Effector memory CD4-positive, alpha-beta T cell (primary cell): ENCODE results near the gene SMC3.
"Not testable (repeated sequence)": the region's sequence is repeated elsewhere in the genome, so short reads cannot be mapped to it uniquely, and the experiment has no call there.

Experiments used
- DNase-seq, 3 donors: peaks; one replicate each; pipeline ENCODE4 v3.0.0-alpha.2; 2020
- H3K27ac ChIP-seq: 2 replicates; pipeline ENCODE4 v1.7.0; 2013; ENCODE audit warnings: mild to moderate bottlenecking, low read length, moderate library complexity; ENCODE audit not compliant: insufficient read depth, poor library complexity, severe bottlenecking
- H3K27me3 ChIP-seq: replicated peaks from 2 replicates; pipeline ENCODE4 v1.7.0; 2013; ENCODE audit warnings: mild to moderate bottlenecking, low read length; ENCODE audit not compliant: insufficient read depth, control insufficient read depth, poor library complexity, severe bottlenecking
- H3K36me3 ChIP-seq: 2 replicates; pipeline ENCODE4 v1.7.0; 2013; ENCODE audit warnings: mild to moderate bottlenecking, low read length, moderate library complexity; ENCODE audit not compliant: control insufficient read depth, insufficient read depth
- H3K4me1 ChIP-seq: 2 replicates; pipeline ENCODE4 v1.7.0; 2013; ENCODE audit warnings: low read length, mild to moderate bottlenecking; ENCODE audit not compliant: control insufficient read depth, insufficient read depth, poor library complexity, severe bottlenecking
- H3K4me3 ChIP-seq: 2 replicates; pipeline ENCODE4 v1.7.0; 2013; ENCODE audit warnings: low read length, low read depth, mild to moderate bottlenecking; ENCODE audit not compliant: insufficient read depth, poor library complexity, severe bottlenecking
- H3K9me3 ChIP-seq: 2 replicates; pipeline ENCODE4 v1.7.0; 2013; ENCODE audit warnings: mild to moderate bottlenecking, low read length, moderate library complexity; ENCODE audit not compliant: control insufficient read depth

The SMC3 gene

GRCh38 chr10:110618230-110618610 is 50.7 kb downstream of the SMC3 start:
- H3K9me3 ChIP-seq, result no peaks in the 10 kb centered on the region
- H3K27ac ChIP-seq, result no peak overlapping the region
- no peaks in the 10 kb centered on the region for H3K27me3 ChIP-seq
- H3K4me3 ChIP-seq, result no peak overlapping the region
- H3K36me3 ChIP-seq, result no peaks in the 10 kb centered on the region
- no peaks in the 10 kb centered on the region for H3K4me1 ChIP-seq
- DNase-seq, result no peak

GRCh38 chr10:110619514-110620397 is 52.3 kb downstream of the SMC3 start:
- no peak for DNase-seq
- H3K36me3 ChIP-seq, result no peaks in the 10 kb centered on the region
- no peak overlapping the region for H3K27ac ChIP-seq
- no peak overlapping the region for H3K4me3 ChIP-seq
- H3K9me3 ChIP-seq, result no peaks in the 10 kb centered on the region
- H3K27me3 ChIP-seq, result no peaks in the 10 kb centered on the region
- H3K4me1 ChIP-seq, result no peaks in the 10 kb centered on the region

DNA sequence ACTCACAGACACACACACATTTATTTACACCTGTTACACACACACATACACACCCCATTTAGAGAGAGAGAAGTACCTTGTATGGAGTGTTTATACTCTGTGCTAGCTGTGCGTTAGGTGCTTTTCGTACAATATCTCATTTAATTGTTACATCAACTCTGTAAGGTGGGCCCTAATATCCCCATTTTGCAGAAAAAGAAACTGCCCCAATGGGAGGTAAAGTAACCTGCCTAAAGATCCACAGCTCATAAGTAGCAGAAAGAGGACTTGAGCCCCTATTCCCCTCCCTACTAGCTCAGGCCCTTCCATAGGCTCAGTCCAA is 52.9 kb downstream of the SMC3 start:
- Histone ChIP-seq H3K4me3 (no peak overlapping the region), H3K4me1 (no peaks in the 10 kb centered on the region), H3K9me3 (no peaks in the 10 kb centered on the region), H3K27ac (no peak overlapping the region), H3K36me3 (no peaks in the 10 kb centered on the region), H3K27me3 (no peaks in the 10 kb centered on the region)
- DNase-seq, result no peak

DNA sequence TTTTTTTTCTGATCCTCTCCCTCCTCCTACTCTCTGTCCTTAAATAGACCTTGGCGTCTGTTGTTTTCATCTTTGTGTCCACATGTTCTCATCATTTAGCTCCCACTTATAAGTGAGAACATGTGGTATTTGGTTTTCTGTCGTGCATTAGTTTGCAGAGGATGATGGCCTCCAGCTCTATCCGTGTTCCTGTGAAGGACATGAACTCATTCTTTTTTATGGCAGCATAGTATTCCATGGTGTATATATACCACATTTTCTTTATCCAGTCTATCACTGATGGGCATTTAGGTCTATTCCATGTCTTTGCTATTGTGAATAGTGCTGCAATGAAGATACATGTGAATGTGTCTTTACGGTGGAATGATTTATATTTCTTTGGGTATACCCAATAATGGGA is 55.8 kb downstream of the SMC3 start:
- H3K27ac ChIP-seq, H3K27me3 ChIP-seq, DNase-seq: not testable (repeated sequence)

DNA sequence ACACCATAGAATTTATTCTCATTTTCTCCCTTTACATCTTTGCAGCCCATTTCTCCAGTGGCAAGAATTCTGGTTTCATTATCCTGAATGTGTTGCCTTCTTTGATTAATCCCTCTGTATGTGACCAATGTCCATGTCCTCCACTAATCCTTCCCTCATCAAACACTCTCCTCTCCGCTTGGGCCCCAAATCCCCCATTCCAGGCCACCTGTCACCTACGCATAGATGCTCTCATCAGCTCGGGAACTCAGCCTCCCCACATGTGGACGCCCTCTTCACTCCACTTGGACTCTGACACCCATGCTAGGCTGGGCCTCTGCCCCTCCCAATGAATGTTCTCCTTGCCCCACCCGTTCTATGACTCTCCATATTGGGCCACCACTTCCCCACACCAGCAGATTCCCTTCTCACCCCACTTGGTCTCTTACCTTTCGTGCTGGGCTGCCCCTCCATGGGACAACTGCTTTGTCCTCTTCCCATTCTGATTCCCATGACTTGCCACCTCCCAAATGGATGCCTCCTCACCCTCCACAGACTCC is 57.9 kb downstream of the SMC3 start:
- Histone ChIP-seq H3K9me3 (no peaks in the 10 kb centered on the region), H3K4me3 (no peak overlapping the region)
- no peak for DNase-seq

More for the DNA sequence above, 55.8 kb downstream of the SMC3 start:
- not testable (repeated sequence) for H3K4me3 ChIP-seq, H3K4me1 ChIP-seq, H3K36me3 ChIP-seq, H3K9me3 ChIP-seq

DNA sequence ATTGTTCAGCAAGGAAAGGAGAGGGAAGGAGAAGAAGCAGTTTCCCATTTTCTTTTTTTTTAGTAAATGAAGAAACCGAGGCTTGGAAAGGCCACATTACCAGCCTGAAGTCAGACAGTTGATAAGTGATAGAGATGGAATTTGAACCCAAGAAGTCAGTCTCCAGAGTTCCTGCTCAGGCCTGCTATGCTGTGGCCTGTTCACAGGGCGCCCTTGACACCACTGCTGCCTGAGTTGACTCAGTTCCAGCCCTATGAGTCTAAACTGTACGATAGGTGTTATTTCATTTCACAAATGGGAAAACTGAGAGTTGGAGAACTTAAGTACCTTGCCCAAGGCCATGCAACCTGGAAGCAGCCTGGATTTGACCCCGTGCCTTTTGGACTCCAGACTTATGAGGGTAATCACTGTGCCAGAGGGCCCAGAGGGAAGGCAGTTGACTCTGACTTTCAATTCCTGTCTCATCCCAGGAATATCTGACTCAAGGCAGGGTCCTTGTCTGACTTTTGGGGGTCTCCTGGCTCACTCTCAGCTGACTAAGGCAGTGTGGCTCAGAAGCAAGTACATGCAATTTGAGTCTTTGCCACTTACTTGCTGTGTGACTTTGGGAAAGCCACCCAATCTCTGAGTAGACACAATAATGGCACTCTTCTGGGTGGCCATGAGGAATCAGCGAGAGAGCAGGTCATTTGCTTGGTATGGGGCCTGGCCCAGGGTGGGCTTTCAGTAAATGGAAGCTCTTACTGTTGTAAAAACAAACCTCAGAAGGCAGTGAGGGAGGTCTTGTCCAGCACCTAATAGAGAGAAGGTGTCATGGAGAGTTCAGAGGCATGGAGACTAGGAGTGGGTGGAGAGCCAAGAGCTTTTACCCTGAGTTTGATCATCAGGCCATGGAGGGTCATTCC is 58.7 kb downstream of the SMC3 start:
- no peak for DNase-seq

More for the DNA sequence above, 57.9 kb downstream of the SMC3 start:
- Histone ChIP-seq H3K4me1 (no peaks in the 10 kb centered on the region), H3K36me3 (no peaks in the 10 kb centered on the region), H3K27me3 (no peaks in the 10 kb centered on the region), H3K27ac (no peak overlapping the region)

GRCh38 chr10:110628161-110628560 is 60.7 kb downstream of the SMC3 start:
- Histone ChIP-seq H3K27ac (no peak overlapping the region), H3K4me1 (no peaks in the 10 kb centered on the region), H3K4me3 (no peak overlapping the region), H3K36me3 (no peaks in the 10 kb centered on the region), H3K9me3 (no peaks in the 10 kb centered on the region), H3K27me3 (no peaks in the 10 kb centered on the region)
- no peak for DNase-seq

More for the DNA sequence above, 58.7 kb downstream of the SMC3 start:
- H3K9me3 ChIP-seq, result no peaks in the 10 kb centered on the region
- H3K4me3 ChIP-seq, result no peak overlapping the region
- H3K27ac ChIP-seq, result no peak overlapping the region
- H3K36me3 ChIP-seq, result no peaks in the 10 kb centered on the region
- H3K27me3 ChIP-seq, result no peaks in the 10 kb centered on the region
- no peaks in the 10 kb centered on the region for H3K4me1 ChIP-seq

GRCh38 chr10:110629680-110630191 is 62.2 kb downstream of the SMC3 start:
- H3K4me3 ChIP-seq, result no peak overlapping the region
- DNase-seq, result no peak
- H3K9me3 ChIP-seq, result no peaks in the 10 kb centered on the region
- no peaks in the 10 kb centered on the region for H3K4me1 ChIP-seq
- H3K27me3 ChIP-seq, result no peaks in the 10 kb centered on the region
- H3K36me3 ChIP-seq, result no peaks in the 10 kb centered on the region
- H3K27ac ChIP-seq, result no peak overlapping the region

- DNase-seq, result no peak
- Histone ChIP-seq H3K27me3 (no peaks in the 10 kb centered on the region), H3K36me3 (no peaks in the 10 kb centered on the region), H3K4me3 (no peak overlapping the region), H3K4me1 (no peaks in the 10 kb centered on the region), H3K9me3 (no peaks in the 10 kb centered on the region), H3K27ac (no peak overlapping the region)
Observed at GRCh38 chr10:110631934-110632333, 64.4 kb downstream of the SMC3 start.
